Measurements from ENCODE around the gene CEP20. TPM values are rescaled to one million over a fixed set of nuclear protein-coding genes. Genes with fewer than 3 reads are reported as not detected.

CEP20 gene
- total RNA-seq, 4 donors from 2014 or later = 26.2 to 38.8 (median 32.0) TPM

GRCh38 chr16:15825750-15826305 is 62.6 kb downstream of the CEP20 start:
- no peak for TF ChIP-seq CTCF (IDR thresholded peaks at IDR 0.05; ENCODE audit: low read depth)

GRCh38 chr16:15822957-15823356 is 65.4 kb downstream of the CEP20 start:
- TF ChIP-seq CTCF (IDR thresholded peaks at IDR 0.05; ENCODE audit: low read depth) = no peak

GRCh38 chr16:15820837-15821236 is 67.6 kb downstream of the CEP20 start:
- TF ChIP-seq CTCF (IDR thresholded peaks at IDR 0.05; ENCODE audit: low read depth) = no peak

GRCh38 chr16:15819046-15819445 is 69.4 kb downstream of the CEP20 start:
- TF ChIP-seq CTCF (IDR thresholded peaks at IDR 0.05; ENCODE audit: low read depth) = no peak

- no peak for TF ChIP-seq CTCF (IDR thresholded peaks at IDR 0.05; ENCODE audit: low read depth)
These were observed 71.0 kb downstream of the CEP20 start for GRCh38 chr16:15817446-15817845.

GRCh38 chr16:15816228-15816627 is 72.2 kb downstream of the CEP20 start:
- TF ChIP-seq CTCF (IDR thresholded peaks at IDR 0.05; ENCODE audit: low read depth) = no peak

Small RNA genes lying within 50 kb of the gene (small RNA-seq; reads per million reads assigned to genes)
- not detected for gene RNU6-213P

Other genes with a start within 250 kb of the CEP20 start
- 10 to 100 TPM; 45.6 to 57.1 (median 50.9) TPM for gene MARF1, start 245.4 kb downstream of the CEP20 start, total RNA-seq
- gene NDE1, start 238.4 kb downstream of the CEP20 start, total RNA-seq = 10 to 100 TPM; 15.1 to 34.8 (median 22.7) TPM
- gene MYH11, start 31.6 kb downstream of the CEP20 start, total RNA-seq = 10 to 100 TPM in 3 of 4 donors, 1 to 10 TPM in 1; 9.5 to 43.7 (median 23.0) TPM
- gene ABCC1, start 61.0 kb upstream of the CEP20 start, total RNA-seq = 10 to 100 TPM; 16.1 to 23.6 (median 22.1) TPM

All from subcutaneous adipose tissue (tissue), 4 donors.